PC-3 (cell line): ENCODE results near the gene JARID2. TPM values are rescaled to one million over a fixed set of nuclear protein-coding genes. Genes with fewer than 3 reads are reported as not detected.

Source experiments
- ATAC-seq: fragments of 200-7000 bp; cut with Tn5 transposase; 2 replicates; pipeline ENCODE4 v1.9.1; 2020; ENCODE audit warnings: mild to moderate bottlenecking, moderate library complexity
- BruUV-seq: library from RNA; stranded (reverse); fragments of 400-500 nt; replicated peaks from 2 replicates; lab custom pipeline; 2021; lab: Mats Ljungman, UMichigan
- CTCF ChIA-PET: fragments of 300-600 bp; sonication (Branson Sonifier 250); formaldehyde crosslinking; loops from one replicate; lab custom pipeline; 2022; ENCODE audit warnings: antibody characterized with exemption; lab: Charles Lee
- POLR2A ChIA-PET: fragments of 300-600 bp; sonication (Branson Sonifier 250); formaldehyde crosslinking; loops from one replicate; lab custom pipeline; 2022; ENCODE audit warnings: antibody characterized with exemption; ENCODE audit not compliant: unreplicated experiment; lab: Charles Lee
- DNase-seq: peaks from one replicate; pipeline ENCODE4 v3.0.0-alpha.2; 2015
- H2AFZ ChIP-seq: fragments of 300-600 bp; sonication (generic); 2 replicates; pipeline ENCODE4 v1.6.0; 2016; ENCODE audit warnings: antibody characterized with exemption, low read length
- H3F3A ChIP-seq: fragments of 300-600 bp; sonication (generic); one replicate; pipeline ENCODE4 v1.6.0; 2017; ENCODE audit warnings: antibody characterized with exemption, low read length, control low read depth, mild to moderate bottlenecking; ENCODE audit not compliant: unreplicated experiment
- H3K27ac ChIP-seq: fragments of 300-600 bp; sonication (generic); 2 replicates; pipeline ENCODE4 v1.5.1; 2016; ENCODE audit warnings: mild to moderate bottlenecking, low read length
- H3K27me3 ChIP-seq: fragments of 300-600 bp; sonication (generic); 2 replicates; pipeline ENCODE4 v1.6.1; 2016; ENCODE audit warnings: low read length, mixed read lengths
- H3K36me3 ChIP-seq: fragments of 300-600 bp; sonication (generic); 2 replicates; pipeline ENCODE4 v1.6.1; 2016; ENCODE audit warnings: low read depth, mixed run types, low read length, mixed read lengths
- H3K4me1 ChIP-seq: fragments of 300-600 bp; sonication (generic); 2 replicates; pipeline ENCODE4 v1.5.1; 2016; ENCODE audit warnings: low read length; ENCODE audit not compliant: insufficient read depth
- H3K4me2 ChIP-seq: fragments of 300-600 bp; sonication (generic); 2 replicates; pipeline ENCODE4 v1.6.0; 2016; ENCODE audit warnings: low read length
- H3K4me3 ChIP-seq: fragments of 300-600 bp; sonication (generic); 2 replicates; pipeline ENCODE4 v1.5.1; 2016; ENCODE audit warnings: mild to moderate bottlenecking, low read length, mixed read lengths
- H3K79me2 ChIP-seq: fragments of 300-600 bp; sonication (generic); 2 replicates; pipeline ENCODE4 v1.6.1; 2017; ENCODE audit warnings: low read length, mixed read lengths
- H3K9ac ChIP-seq: fragments of 300-600 bp; sonication (generic); 2 replicates; pipeline ENCODE4 v1.6.0; 2016; ENCODE audit warnings: mild to moderate bottlenecking, low read length
- H3K9me2 ChIP-seq: fragments of 300-600 bp; sonication (generic); replicated peaks from 2 replicates; pipeline ENCODE4 v1.6.1; 2016; ENCODE audit warnings: mixed run types, low read length, mixed read lengths
- H3K9me3 ChIP-seq: fragments of 300-600 bp; sonication (generic); 2 replicates; pipeline ENCODE4 v1.6.1; 2016; ENCODE audit warnings: low read length, mixed read lengths
- H4K20me1 ChIP-seq: fragments of 300-600 bp; sonication (generic); 2 replicates; pipeline ENCODE4 v1.6.1; 2016; ENCODE audit warnings: low read length, mixed read lengths
- EZH2 ChIP-seq: fragments of 300-600 bp; sonication (generic); IDR thresholded peaks from one replicate; pipeline ENCODE4 v1.6.1; 2017; ENCODE audit warnings: antibody characterized with exemption, mild to moderate bottlenecking, low read length; ENCODE audit not compliant: unreplicated experiment
- EZH2phosphoT487 ChIP-seq: fragments of 300-600 bp; sonication (generic); IDR thresholded peaks from 2 replicates; pipeline ENCODE4 v1.6.1; 2018; ENCODE audit warnings: mild to moderate bottlenecking, antibody characterized with exemption, low read length, borderline replicate concordance
- intact Hi-C: fragments of 100-400 bp; cut with micrococcal nuclease; formaldehyde crosslinking; loops from 2 replicates; pipeline ENCODE4 v1.9.0; 2023
- total RNA-seq: library from RNA; depleted of rRNA; stranded (reverse); fragments of >200 nt; gene quantifications from 2 replicates; pipeline ENCODE4 v1.2.3, GENCODE V29; 2014
- TF ChIP-seq, protein P1 (sequence below): fragments of 300-600 bp; sonication (generic); conservative IDR thresholded peaks from 2 replicates; pipeline ENCODE4 v1.5.1; 2017; ENCODE audit warnings: antibody characterized with exemption, low read depth, mild to moderate bottlenecking, low read length

Gene JARID2
- total RNA-seq, 1 experiment from 2014 or later, result 11.0 TPM

DNA sequence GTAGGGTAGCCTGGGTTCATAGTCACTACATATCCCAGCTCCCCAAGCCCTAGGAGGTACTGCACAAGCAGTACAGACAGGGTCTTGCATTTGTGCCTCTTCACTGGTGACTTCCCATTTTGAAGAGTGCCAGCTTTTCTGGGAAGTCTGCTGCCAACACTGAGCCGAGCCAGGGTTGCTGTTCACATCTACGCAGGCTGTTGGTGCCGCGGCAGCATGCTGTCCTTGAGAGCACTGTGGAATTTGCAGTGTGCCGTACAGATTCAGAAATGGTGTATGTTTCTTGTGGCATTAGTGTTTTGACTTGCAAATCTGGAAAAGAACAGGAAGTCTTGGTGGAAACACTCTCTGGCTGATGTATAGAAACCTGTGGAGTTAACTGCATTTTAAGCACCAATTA lies 67.5 kb downstream of the JARID2 start:
- TF ChIP-seq, protein P1, sequence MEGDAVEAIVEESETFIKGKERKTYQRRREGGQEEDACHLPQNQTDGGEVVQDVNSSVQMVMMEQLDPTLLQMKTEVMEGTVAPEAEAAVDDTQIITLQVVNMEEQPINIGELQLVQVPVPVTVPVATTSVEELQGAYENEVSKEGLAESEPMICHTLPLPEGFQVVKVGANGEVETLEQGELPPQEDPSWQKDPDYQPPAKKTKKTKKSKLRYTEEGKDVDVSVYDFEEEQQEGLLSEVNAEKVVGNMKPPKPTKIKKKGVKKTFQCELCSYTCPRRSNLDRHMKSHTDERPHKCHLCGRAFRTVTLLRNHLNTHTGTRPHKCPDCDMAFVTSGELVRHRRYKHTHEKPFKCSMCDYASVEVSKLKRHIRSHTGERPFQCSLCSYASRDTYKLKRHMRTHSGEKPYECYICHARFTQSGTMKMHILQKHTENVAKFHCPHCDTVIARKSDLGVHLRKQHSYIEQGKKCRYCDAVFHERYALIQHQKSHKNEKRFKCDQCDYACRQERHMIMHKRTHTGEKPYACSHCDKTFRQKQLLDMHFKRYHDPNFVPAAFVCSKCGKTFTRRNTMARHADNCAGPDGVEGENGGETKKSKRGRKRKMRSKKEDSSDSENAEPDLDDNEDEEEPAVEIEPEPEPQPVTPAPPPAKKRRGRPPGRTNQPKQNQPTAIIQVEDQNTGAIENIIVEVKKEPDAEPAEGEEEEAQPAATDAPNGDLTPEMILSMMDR, result no peak
- TF ChIP-seq EZH2, result no peak
- TF ChIP-seq EZH2phosphoT487, result no peak
- no peaks in the 10 kb centered on the region for H3K9me3 ChIP-seq
- no peak overlapping the region for H2AFZ ChIP-seq
- BruUV-seq, result no TSS peak
- no peak overlapping the region for H3K4me2 ChIP-seq
- DNase-seq (no peak), ATAC-seq (no peak)
- peaks cover 17% of the 10 kb centered on the region; the same call in 1 of the 2 replicates for H4K20me1 ChIP-seq
- no peak overlapping the region for H3K4me3 ChIP-seq
- no peaks in the 10 kb centered on the region for H3F3A ChIP-seq
- H3K79me2 ChIP-seq, result peaks cover 99% of the 10 kb centered on the region
- no peaks in the 10 kb centered on the region for H3K36me3 ChIP-seq
- ChIA-PET POLR2A (no interaction called here), CTCF (no interaction called here)
- intact Hi-C loops, result loop anchor here (5.0 kb wide), 1 partner anchor 39 kb away; no protein-coding TSS in a partner anchor
- H3K9ac ChIP-seq, result no peak overlapping the region
- no peaks in the 10 kb centered on the region for H3K9me2 ChIP-seq
- H3K27me3 ChIP-seq, result no peaks in the 10 kb centered on the region
- H3K4me1 ChIP-seq, result peaks cover 12% of the 10 kb centered on the region
- H3K27ac ChIP-seq, result no peak overlapping the region

DNA sequence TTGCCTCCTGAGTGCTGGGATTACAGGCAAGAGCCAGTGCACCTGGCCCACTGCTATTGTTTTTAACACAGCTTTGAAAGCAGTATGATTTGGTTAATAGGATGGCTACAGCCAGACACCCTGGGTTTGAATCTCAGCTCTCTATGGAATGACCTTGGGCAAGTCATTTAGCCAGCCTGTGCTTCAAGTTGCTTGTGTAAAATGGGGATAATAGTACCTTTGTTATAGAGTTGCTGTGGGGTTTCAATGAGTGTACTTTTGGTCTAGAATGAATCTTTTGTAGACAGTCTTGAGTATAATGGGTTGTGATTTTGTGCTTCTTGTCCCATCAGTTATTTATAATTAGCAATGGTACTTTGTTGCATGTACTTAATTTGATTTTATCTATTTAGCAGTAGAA lies 70.9 kb downstream of the JARID2 start:
- no peak for ATAC-seq
- POLR2A ChIA-PET, result no interaction called here
- Histone ChIP-seq H3K9ac (no peak overlapping the region), H3K9me3 (no peaks in the 10 kb centered on the region), H3F3A (no peaks in the 10 kb centered on the region), H3K27ac (no peak overlapping the region), H3K4me3 (no peak overlapping the region), H3K36me3 (no peaks in the 10 kb centered on the region), H3K4me2 (no peak overlapping the region), H4K20me1 (peaks cover 28% of the 10 kb centered on the region; the same call in 1 of the 2 replicates), H2AFZ (no peak overlapping the region), H3K9me2 (no peaks in the 10 kb centered on the region), H3K27me3 (no peaks in the 10 kb centered on the region), H3K4me1 (peaks cover 8% of the 10 kb centered on the region), H3K79me2 (peaks cover 99% of the 10 kb centered on the region)
- no TSS peak for BruUV-seq
- CTCF ChIA-PET, result no interaction called here
- no peak for DNase-seq
- intact Hi-C loops, result no loop called here
- TF ChIP-seq, protein P1, result no peak
- TF ChIP-seq EZH2phosphoT487, result no peak
- no peak for TF ChIP-seq EZH2

DNA sequence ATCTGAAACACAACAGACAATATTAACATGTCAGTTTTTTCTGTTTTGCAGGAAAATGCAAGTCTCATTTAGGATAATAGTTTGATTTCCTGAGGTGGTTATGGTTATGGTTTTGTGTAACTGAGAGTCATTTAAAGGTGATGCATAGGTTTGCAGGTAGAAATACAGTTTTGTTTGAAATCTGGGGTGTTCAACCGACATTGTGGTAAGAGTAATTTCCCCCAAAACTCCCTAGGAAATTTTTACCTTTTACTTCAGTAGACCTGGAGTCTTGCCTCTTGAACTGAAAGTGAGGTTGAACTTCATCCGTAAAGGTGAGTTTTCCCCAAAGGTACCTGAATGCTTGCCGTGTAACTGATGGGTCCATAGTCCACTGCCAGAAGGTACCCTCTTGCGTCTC lies 71.4 kb downstream of the JARID2 start:
- H3K9me2 ChIP-seq, result no peaks in the 10 kb centered on the region
- no peaks in the 10 kb centered on the region for H3K9me3 ChIP-seq
- H3K36me3 ChIP-seq, result no peaks in the 10 kb centered on the region
- POLR2A ChIA-PET, result no interaction called here
- H3K27ac ChIP-seq, result no peak overlapping the region
- no peak overlapping the region for H3K9ac ChIP-seq
- peaks cover 29% of the 10 kb centered on the region; the same call in 1 of the 2 replicates for H4K20me1 ChIP-seq
- no peak overlapping the region for H3K4me2 ChIP-seq
- no peaks in the 10 kb centered on the region for H3F3A ChIP-seq
- no peak overlapping the region for H3K4me3 ChIP-seq
- H3K4me1 ChIP-seq, result peaks cover 9% of the 10 kb centered on the region
- TF ChIP-seq EZH2phosphoT487, result no peak
- TF ChIP-seq EZH2, result no peak
- TF ChIP-seq, protein P1, result no peak
- ATAC-seq, result no peak
- no peak for DNase-seq
- H2AFZ ChIP-seq, result no peak overlapping the region
- CTCF ChIA-PET, result no interaction called here
- BruUV-seq, result no TSS peak
- intact Hi-C loops, result no loop called here
- H3K27me3 ChIP-seq, result no peaks in the 10 kb centered on the region
- peaks cover 99% of the 10 kb centered on the region for H3K79me2 ChIP-seq
